PC-9 (cell line): ENCODE measurements around the gene GPR22.

Source experiments
- EZH2 ChIP-seq: fragments of 200-600 bp; sonication (generic); IDR thresholded peaks from 2 replicates; pipeline ENCODE4 v1.8.0; 2017; ENCODE audit warnings: antibody characterized with exemption, low read depth
- TF ChIP-seq, protein P1 (sequence below): fragments of 200-600 bp; sonication (generic); conservative IDR thresholded peaks from 2 replicates; pipeline ENCODE4 v1.6.1; 2017; ENCODE audit warnings: mixed run types, antibody characterized with exemption, mild to moderate bottlenecking, moderate library complexity

DNA sequence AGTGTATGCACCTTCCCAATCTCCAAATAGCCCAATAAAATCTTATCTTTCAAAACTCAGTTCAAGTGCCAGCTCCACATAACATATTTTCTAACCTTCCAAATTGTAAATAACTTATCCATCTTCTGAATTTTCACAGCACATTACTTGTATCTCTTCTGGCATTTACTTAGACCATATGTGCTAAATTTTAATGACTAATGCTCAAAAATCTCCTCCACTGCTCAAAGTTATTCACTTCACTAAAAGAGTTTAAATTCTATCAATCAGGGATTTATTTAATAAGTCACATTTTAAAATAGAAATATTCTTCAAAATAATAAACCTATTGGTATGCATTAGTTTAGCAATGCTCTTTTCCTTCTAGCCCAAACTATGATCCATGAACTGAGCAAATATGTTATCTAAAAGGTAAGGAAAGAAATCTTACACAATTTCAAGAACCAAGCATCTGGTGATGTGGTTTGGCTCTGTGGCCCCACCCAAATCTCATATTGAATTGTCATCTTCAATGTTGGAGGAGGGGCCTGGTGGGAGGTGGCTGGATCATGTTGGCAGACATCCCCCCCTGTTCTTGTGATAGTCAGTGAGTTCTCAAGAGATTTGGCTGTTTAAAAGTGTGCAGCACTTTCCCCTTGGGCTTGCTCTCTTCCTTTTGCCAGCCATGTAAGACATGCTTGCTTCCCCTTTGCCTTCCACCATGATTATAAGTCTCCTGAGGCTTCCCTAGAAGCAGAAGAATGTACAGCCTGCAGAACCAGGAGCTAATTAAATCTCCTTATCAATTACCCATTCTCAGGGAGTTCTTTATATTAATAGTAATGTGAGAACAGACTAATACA, 28.1 kb upstream of the GPR22 start:
- TF ChIP-seq, protein P1, sequence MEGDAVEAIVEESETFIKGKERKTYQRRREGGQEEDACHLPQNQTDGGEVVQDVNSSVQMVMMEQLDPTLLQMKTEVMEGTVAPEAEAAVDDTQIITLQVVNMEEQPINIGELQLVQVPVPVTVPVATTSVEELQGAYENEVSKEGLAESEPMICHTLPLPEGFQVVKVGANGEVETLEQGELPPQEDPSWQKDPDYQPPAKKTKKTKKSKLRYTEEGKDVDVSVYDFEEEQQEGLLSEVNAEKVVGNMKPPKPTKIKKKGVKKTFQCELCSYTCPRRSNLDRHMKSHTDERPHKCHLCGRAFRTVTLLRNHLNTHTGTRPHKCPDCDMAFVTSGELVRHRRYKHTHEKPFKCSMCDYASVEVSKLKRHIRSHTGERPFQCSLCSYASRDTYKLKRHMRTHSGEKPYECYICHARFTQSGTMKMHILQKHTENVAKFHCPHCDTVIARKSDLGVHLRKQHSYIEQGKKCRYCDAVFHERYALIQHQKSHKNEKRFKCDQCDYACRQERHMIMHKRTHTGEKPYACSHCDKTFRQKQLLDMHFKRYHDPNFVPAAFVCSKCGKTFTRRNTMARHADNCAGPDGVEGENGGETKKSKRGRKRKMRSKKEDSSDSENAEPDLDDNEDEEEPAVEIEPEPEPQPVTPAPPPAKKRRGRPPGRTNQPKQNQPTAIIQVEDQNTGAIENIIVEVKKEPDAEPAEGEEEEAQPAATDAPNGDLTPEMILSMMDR, result no peak
- TF ChIP-seq EZH2, result no peak
